GM19025 (cell line): Measurements from ENCODE around the gene NHSL2.
"Not testable (repeated sequence)": the region's sequence is repeated elsewhere in the genome, so short reads cannot be mapped to it uniquely, and the experiment has no call there.

Experiments
- ATAC-seq: cut with Tn5 transposase; IDR thresholded peaks from one replicate; pipeline ENCODE4 v1.9.1; 2021; ENCODE audit warnings: mild to moderate bottlenecking, low read depth, moderate library complexity; ENCODE audit not compliant: unreplicated experiment

Gene NHSL2

DNA sequence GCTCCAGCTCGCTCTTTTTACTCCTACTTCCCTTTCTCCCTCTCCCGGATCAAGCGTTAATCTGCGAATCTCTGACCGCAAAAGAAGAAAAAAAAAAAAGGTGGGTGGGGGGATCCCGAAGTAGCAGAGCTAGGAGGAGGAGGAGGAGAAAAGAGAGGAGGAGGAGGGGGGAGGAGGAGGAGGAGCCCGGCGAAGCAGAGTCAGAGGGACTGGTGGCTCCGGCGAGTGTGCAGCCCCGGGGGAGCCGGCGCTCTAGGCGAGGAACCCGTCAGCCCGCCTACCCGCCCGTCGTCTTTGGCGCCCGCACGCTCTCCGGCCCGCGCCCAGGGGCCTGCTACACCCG lies at the start of gene NHSL2:
TSS of gene NHSL2 (plus strand) at position 203 of the 343 bp plus-strand sequence.
- ATAC-seq: no peak

DNA sequence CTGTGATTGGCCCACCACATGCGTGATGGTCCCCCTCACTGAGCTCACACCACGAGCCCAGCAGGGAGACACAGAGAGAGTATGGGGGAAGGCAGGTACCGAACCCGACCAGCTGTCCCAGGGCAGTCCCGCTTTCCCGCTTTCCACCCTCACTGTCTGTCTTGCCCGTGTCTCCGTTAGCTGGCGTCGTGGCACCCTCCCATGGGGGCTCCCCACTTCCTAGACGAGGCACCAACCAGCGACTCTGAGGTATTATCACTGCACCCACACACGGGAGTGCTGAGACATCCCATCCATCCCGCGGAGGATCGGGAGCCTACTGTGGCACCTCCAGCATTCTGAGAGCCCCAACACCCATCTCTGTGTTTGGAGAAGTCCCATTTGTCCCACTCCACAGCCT lies 43.0 kb upstream of the NHSL2 start:
- no peak for ATAC-seq

DNA sequence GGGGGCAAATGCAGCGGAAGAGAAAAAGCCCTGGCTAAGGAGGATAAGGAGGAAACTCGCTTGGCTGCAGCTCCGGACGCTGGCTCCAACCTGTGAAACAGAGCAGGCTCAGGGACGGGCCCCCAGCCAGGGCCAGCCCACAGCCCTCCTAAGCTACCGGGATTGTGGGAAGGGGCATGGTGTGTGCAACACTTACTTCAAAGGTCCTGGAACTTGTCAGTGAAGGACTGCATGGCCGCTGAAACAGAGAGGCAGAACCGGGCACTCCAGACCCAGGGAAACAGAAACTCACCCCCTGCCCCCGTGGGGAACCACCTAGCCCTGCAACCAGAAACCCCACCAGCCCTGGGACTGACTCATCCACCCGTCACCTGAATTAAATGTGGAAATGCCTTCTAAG lies 41.1 kb upstream of the NHSL2 start:
- ATAC-seq: not testable (repeated sequence)

DNA sequence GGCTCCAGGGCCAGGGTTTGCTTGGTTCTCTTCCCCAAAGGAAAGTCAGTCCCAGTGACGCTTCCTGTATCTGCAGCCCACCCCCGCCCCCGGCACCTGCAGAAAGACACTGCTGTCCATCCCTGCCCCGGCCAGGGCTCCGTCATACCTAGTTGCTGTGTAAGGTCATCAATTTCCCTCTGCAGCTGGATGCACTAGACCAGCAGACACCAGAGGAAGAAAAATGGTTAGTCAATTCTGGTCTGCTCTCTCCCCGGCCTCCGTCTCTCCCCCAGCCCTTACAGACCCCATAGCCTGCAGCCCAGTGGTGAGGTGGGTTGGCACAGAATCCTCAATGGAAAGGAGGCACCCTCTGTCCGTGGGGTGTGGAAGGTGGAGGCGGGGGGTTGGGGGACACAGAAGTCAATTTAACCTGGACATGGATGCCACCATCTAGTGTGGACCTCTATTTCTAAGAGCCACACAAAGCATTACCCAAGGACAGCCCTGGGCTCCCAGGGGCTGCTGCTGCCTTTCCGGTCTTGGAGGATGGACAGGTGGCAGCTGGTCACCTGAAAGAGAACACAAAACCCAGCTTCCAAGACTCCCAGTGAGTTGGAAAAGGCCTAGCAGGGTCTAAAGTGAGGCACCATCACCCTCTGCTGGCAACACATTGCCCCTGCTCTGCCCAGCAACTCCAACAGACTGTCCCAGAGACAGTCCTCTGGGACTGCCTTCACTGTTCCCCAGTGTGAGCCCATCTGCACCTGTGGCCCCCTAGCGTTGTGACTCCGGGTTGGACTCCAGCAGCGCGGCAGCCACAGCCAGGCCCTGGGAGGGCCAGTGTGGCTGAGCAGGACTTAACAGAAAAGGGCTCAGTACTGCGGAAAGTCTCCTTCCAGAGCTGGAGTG lies 40.2 kb upstream of the NHSL2 start:
- no peak for ATAC-seq

DNA sequence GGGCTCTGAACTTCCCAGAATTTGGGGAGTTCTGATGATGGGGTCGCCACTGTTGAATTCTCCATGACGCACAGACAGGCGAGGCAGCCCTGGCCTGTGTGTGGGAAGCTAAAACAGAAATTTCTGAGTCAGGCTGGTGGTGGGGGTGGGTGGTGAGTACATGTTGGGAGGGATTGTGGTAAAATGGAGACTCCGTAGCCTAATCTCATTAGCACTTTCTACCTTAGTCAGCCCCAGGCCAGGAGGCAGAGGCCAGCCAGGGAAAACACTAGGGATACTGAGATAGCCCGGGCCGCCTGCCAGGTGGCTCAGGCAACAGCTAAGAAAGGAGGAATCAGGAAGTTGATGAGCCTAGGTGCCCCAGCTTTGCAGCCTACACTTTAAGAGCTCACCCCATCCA lies 39.3 kb upstream of the NHSL2 start:
- no peak for ATAC-seq

DNA sequence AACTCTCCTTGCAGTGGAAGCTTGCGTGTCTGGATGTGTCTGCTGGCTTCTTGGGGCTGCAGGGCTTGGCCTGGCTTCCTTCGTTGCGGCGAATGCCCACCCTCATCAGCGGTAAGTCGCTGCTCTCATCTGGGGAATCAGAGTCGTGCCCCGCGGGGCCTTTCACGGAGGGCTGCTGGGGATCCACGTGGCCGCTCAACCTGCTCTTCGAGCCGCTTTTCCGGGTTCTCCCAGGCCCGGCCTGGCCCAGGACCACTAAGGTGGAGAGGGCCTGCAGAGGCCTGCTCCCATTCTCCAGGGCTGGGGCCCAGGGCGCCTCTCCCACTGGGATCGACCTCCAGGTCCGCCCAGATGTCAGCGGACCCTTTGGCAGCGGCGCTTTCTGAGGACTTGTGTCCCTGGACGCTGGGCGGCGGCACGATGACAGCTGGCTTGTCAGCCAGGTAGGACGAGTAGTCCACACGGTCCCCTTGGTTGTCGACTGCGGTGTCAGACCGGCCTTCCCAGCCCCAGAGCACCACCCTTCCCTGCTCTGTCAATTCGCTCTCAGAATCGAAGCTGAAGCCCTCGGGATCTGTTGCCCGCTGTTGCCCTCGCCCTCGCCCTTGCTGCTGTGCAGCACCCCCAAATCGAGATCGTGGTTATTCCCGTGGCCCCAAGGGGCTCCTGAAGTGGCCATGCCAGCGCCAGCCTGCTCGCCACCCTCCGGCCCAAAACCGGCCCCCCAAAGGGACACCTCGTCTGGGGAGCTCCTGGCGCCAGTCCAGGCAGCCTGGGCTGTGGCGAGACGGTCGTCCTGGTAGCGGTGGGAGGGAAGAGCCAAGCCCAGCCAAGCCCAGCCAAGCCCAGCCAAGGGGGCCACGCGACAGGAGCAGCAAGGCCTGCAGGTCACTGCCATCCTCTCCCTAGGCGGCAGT lies 37.8 kb upstream of the NHSL2 start:
- ATAC-seq: no peak

DNA sequence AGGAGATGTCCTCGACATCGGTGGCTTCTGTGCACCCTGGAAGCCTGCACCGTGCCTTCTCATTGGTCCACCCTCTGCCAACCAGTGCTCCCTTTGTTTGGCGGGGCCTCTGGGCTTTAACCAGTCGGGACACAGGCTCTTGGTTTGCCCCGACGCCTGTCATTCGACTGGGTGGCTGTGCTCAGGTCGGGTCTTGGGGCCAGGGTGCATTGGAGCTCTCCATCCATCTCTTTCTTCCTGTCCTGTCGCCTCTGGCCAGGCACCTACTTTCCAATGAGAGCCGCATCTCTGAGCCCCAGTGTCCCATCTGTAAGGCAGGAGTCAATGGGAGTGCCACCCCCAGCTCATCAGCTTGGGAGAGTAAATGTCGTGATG lies 37.2 kb upstream of the NHSL2 start:
- no peak for ATAC-seq

DNA sequence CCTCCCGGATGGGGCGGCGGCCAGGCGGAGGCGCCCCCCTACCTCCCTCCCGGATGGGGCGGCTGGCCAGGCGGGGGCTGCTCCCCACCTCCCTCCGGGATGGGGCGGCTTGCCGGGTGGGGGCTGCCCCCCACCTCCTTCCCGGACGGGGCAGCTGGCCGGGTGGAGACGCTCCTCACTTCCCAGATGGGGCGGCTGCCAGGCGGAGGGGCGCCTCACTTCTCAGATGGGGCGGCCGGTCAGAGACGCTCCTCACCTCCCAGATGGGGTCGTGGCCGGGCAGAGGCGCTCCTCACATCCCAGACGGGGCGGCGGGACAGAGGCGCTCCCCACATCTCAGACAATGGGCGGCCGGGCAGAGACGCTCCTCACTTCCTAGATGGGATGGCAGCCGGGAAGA lies 33.8 kb upstream of the NHSL2 start:
- not testable (repeated sequence) for ATAC-seq

DNA sequence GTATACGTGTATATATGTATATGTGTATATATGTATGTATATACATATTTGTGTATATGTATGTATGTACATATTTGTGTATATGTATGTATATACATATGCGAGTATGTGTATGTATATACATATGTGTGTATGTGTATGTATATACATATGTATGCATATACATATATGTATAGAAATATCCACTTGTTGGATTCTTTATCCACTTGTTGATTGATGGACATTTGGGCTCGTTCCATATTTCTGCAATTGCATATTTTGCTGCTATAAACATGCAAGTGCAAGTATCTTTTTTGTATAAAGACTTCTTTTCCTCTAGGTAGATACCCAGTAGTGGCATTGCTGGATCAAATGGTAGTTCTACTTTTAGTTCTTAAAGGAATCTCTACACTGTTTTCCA lies 25.5 kb upstream of the NHSL2 start:
- no peak for ATAC-seq

DNA sequence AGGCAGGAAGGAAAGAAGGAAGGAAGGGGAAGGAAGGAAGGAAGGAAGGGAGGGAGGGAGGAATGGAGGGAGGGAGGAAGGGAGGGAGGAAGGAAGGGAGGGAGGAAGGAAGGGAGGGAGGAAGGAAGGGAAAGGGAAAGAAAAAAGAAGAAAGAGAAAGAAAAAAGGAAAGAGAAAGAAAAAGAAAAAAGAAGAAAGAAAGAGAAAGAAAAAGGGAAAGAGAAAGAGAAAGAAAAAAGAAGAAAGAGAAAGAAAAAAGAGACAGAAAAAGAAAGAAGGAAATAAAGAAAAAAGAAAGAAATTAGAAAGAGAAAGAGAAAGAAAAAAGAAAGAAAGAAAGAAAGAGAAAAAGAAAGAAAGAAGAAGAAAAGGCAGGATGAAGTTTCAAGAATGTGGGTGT lies 15.0 kb upstream of the NHSL2 start:
- ATAC-seq: no peak

DNA sequence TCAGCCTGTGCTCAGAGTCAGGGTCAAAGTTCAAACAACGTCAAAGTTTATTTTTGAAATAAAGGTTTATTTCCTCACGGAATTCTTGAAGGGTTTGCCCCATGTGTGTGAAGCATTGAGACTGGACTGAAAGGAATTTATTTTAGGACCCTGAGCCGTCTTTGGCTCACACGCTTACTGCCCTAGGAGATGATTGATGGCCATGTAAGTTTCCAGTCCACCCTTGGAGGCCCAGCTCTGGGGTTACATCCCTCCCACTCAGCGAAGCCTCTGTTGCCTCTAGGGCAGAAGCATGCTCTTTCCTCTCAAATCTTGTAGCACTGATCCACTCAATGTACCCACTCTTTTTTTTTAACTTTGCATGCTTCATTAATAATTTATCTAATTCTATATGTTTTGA lies 4.5 kb upstream of the NHSL2 start:
- ATAC-seq: no peak

DNA sequence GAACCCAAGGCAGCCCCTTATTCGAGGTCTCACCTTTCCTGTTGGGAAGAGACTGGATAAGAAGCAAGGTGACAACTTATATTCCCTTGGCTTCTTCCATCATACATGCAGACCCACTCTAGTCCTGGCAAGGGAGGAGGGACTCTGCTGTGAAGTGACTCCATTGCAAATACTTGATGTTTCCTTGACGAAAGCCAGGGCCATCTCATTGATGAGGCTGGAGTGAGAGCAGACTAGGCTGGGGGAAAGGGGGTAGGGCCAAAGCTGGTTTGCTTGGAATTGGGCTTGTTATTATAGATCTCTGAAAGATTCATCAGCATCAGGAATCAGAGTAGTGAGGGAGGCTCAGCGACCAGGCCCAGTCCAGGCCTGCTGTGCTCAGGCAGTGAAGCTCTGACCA lies 2.3 kb upstream of the NHSL2 start:
- ATAC-seq: no peak

DNA sequence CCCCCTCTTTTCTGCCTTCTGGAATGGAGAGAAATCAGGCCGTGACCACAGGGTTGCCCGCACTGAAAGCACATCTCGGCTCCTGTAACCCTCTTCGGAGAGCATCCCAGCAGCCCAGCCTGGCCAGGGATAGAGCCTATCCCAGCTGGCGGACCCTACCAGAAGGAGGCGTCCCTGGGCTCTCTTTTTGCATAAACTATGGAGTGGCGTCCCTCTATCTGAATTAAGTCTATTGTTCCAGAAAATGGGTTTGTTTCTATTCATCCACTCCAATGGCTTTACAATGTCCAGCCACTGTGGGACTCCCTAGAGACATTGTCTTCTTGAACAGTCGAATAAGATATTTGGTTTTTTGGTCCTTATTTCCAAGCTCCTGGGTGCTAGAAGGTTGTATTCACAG lies 689 bp upstream of the NHSL2 start:
- no peak for ATAC-seq

DNA sequence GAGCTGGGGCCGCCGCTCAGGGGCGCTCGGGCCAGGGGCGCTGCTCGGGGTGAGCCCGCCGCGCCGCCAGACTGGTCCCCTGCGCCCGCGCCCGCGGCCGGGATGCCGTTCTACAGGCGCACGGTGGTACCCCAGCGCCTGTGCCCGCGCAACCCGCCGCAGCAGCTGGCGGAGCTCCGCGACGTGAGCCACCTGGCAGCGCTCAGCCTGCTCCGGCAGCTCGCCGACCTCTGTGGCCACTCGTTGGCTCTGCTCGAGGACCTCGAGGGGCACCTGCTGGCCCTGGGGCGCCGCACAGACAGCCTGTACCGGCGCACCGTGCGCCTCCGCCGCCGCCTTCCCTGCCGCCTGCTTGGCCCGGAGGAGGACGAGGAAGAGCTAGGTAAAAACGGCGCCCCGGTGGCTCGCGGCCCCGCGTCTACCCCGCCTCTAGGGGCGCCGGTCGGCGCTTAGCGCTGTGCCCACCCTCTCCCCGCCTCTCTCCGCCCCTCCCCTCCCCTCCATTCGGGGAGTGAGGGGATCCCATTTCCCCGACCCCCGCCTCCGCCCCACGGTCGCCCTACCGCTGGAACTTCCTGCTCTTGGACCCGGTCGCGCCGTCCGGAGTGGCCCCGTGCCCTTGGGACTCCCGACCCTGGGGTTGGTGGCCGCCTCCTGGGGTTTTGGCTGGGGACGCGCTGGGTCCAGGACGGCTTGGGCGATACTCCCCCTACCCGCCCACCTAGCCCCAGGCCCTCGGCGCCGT lies 513 bp downstream of the NHSL2 start:
- no peak for ATAC-seq

DNA sequence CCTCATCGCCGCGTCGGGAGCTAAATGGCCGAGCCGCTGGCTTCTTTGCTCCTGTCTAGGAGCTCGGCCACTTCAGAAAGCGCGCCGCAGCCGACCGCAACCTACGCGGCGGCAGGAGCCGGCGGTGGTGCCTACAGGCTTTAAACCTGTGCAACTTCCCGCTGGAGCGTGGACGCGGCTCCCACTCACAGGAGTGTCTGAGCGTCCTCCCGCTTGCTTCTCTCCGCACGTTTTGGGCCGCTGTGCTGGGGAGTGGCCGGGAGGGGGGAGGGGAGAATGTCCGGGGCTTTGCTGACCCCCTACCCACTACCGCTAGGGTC lies 1.0 kb downstream of the NHSL2 start:
- ATAC-seq: no peak

DNA sequence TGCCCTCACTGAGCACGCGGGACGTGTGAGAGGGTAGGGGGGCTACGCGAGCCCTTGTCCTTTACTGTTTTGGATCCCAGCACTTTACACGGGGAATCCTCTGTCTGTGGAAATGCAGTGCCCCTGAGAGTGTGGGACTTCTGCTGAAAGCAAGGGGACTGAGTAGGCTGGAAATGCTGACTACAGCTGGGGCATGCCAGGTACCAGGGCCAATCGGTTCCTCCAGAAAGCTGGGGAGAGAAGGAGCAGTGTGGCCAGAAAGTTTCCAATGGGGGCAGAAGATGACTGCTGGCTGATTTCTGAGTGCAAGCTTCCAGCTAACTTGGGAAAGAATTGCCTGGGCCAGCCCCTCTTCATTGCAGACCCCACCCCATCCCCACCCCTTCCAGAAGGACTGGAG lies 1.5 kb downstream of the NHSL2 start:
- no peak for ATAC-seq

DNA sequence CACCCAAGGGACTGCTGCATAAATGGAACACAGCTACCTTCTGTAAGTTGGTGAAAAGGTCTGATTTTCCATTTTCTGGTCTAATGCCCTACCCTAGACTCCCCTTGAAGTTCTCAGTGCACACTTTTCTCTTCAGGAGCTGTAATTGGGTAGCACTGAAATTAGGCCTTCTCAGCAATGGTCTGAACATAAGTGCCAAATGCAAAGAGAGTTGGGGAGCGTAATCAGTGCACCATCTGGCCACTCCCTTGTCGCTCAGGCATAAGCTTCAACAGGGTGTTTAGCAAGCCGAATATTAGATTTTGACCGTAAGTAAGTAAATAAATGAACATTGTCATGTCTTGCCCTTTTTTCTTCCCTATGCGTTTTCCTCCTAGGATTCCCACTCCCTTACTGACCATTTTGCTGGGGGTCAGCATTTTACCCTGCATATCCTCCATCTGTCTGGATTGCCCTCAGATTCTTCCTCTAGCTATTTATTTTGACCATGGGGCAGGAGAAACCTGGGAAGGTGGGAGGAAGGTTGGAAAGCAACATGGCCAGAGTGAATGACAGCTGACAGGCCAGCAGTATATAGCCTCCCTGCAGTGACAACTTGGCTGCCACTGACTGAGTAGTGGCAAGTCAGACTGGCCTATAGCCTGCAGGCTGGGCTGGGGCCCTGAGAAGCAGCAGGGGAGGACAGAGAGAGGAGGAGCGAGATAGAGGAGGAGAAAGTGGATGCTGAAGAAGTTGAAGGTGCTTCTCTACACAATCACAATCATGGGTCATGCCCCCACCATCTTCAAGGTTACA lies 2.7 kb downstream of the NHSL2 start:
- ATAC-seq: no peak

DNA sequence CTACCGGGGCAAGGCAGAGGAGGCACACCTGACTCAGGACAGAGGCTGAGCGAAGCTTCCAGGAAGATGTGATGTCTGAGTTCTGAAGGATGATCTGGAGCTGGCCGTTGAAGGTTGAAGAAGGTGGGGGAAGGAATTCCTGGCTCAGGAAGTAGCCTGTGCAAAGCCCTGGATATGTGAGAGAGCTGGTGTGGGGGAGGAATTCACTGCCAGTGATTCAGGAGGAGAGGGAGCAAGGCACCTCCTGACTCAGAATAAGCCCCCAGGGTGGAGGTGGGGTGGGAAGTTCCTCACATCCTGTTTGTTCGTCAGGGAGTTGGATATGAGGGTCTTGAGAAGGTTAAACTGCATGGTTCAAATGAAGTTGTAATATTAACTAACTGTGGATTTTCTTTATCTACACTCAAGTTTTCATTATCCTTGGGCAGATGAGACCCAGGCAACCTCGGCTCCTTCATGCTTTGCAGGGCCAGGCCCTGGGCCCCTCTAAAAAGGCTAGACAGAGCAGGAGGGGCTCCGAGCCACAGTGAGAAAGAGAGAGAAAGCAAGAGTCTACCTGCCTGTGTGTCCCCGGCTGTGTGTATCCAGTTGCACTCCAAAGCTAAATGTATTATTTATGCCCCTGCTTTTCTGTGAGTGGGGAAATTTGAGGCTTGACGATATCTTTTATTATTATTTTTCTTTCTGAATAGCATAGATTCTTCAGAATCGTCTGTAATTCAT lies 7.1 kb downstream of the NHSL2 start:
- no peak for ATAC-seq

DNA sequence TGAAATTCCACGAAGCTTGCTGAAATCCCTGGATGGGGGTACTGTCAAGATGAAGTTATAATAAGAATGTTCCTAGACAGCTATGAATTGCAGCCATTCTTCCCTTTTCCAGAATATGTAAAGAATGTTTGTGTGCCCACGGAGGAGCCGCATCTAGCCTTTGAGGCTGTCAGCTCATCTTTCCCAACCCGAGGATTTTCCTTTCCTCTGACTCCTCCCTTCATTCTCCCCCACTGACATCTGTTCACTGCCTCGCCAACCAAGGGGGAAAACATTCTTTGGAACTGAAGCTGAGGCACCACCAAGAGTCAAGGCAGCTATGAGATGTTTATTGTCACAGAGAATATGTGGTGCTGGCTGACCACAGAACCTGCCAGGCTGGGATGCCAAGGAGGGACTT lies 8.8 kb downstream of the NHSL2 start:
- no peak for ATAC-seq

DNA sequence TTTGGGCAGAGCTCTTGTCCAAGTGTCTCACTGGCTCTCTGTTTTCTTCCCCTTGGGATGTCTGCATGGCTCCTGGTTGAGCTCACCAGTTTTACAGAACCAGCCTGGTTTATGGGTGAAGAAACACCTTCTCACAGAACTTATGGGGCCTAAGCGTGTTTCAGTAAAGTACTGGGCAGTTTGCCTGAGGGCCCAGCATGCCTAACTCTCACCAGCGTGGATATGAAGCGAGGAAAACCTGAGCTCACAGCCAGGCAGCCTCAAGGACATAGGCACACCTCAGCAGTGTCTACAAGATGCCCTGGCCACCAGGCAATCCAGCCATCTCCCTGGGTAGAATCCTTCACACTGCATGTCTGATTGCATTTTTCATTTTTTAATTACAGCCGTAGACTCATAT lies 9.2 kb downstream of the NHSL2 start:
- ATAC-seq: no peak
